ENCODE results near the gene RAB12.
"Not testable (repeated sequence)": the region's sequence is repeated elsewhere in the genome, so short reads cannot be mapped to it uniquely, and the experiment has no call there.

Gene RAB12

DNA sequence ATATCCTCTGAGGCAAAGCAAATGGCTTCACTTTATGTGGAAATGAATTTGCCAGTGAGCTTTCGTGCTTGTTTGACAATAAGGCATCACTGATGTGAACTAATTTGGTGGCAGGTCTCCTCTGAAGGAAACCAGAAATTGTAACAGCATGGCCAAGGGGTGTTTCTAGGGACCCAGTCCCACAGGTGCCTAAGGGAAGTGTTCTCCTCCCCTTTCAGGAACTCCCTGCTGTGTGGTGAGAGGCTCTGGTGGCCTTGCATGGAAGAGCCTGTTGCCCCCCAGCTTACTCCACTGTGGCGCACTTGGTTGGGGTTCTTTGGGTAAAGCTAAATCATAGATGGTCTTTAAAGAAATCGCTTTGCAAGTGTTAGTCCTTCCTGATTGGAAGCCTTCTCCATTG lies 20.4 kb downstream of the RAB12 start:
- Histone ChIP-seq H3K4me3 (ENCODE audit: low read length) (no peak overlapping the region), H3K9me3 (ENCODE audit: control insufficient read depth, low read depth, low read length) (no peaks in the 10 kb centered on the region), H3K36me3 (ENCODE audit: control insufficient read depth, low read depth, low read length) (peaks cover 73% of the 10 kb centered on the region), H3K27me3 (ENCODE audit: control insufficient read depth, insufficient read depth, low read length) (no peaks in the 10 kb centered on the region), H3K9ac (ENCODE audit: low read length) (no peak overlapping the region), H3K27ac (ENCODE audit: low read length) (no peak overlapping the region), H3K4me1 (ENCODE audit: control insufficient read depth, low read depth, low read length) (peaks cover 52% of the 10 kb centered on the region)

DNA sequence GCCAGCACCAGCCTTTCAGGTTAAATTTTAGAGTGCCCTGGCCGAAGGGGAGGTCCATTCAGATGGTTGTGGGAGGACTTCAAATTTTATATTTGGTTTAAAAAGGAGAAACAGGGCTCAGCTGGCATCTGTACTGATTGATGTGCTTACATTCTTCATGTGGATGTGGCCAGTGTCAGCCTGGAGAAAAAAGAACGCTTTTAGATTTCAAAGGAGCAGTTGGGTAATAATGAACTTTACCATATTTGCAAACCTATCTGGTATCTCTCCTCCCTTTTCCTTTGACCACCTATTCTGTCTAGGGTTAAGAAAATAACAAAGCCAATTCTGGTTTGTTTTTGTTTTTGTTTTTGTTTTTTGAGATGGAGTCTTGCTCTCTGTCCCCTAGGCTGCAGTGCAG lies 21.3 kb downstream of the RAB12 start:
- peaks cover 73% of the 10 kb centered on the region for H3K36me3 ChIP-seq (ENCODE audit: control insufficient read depth, low read depth, low read length)

DNA sequence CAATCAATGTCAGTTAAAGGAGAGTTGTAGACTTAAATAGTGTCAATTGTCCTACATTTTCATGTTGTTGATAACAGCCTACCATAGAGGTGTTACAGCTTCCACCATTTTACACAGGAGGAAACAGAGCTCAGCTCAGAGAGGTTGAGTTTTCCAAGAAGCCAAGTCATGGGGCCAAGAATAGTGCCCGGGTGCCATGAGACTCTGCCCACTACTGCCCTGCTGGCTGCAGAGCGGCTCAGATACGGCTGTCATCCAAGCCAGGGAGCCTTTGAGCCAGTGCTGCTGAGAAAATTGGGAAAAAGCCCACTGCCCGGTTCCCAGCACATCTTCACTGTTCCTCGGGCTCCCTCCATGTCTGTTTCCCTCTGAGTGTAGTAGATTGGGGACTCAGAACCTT lies 22.0 kb downstream of the RAB12 start:
- peaks cover 73% of the 10 kb centered on the region for H3K36me3 ChIP-seq (ENCODE audit: control insufficient read depth, low read depth, low read length)

More for the DNA sequence above, 21.3 kb downstream of the RAB12 start:
- H3K4me1 ChIP-seq (ENCODE audit: control insufficient read depth, low read depth, low read length), result peaks cover 43% of the 10 kb centered on the region
- H3K27me3 ChIP-seq (ENCODE audit: control insufficient read depth, insufficient read depth, low read length), result no peaks in the 10 kb centered on the region
- H3K9me3 ChIP-seq (ENCODE audit: control insufficient read depth, low read depth, low read length), result no peaks in the 10 kb centered on the region
- no peak overlapping the region for H3K9ac ChIP-seq (ENCODE audit: low read length)
- H3K27ac ChIP-seq (ENCODE audit: low read length), result no peak overlapping the region
- H3K4me3 ChIP-seq (ENCODE audit: low read length), result no peak overlapping the region

DNA sequence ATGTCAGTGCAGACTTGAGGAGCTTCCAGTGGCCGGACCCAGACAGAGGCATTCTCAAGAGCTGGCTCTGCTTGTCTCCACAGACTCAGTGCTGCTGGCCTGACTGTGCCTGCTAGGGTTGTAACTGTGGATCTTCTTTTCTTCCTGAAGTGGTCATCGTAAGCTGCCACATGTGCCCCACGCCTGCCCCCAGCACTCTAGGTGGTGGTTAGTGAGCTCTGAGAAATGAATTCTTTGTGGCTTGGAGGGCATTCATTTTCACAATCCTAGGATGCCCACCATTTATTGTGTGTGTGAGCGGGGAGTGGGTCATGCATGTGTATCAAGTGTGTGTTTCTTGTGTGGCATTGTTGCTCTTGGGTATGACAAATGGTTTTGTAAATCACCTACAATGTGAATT lies 23.1 kb downstream of the RAB12 start:
- no peaks in the 10 kb centered on the region for H3K9me3 ChIP-seq (ENCODE audit: control insufficient read depth, low read depth, low read length)
- peaks cover 70% of the 10 kb centered on the region for H3K36me3 ChIP-seq (ENCODE audit: control insufficient read depth, low read depth, low read length)

More for the DNA sequence above, 22.0 kb downstream of the RAB12 start:
- no peaks in the 10 kb centered on the region for H3K9me3 ChIP-seq (ENCODE audit: control insufficient read depth, low read depth, low read length)
- H3K27me3 ChIP-seq (ENCODE audit: control insufficient read depth, insufficient read depth, low read length), result no peaks in the 10 kb centered on the region
- no peak overlapping the region for H3K4me3 ChIP-seq (ENCODE audit: low read length)
- H3K27ac ChIP-seq (ENCODE audit: low read length), result no peak overlapping the region
- H3K9ac ChIP-seq (ENCODE audit: low read length), result no peak overlapping the region
- H3K4me1 ChIP-seq (ENCODE audit: control insufficient read depth, low read depth, low read length), result peaks cover 49% of the 10 kb centered on the region

DNA sequence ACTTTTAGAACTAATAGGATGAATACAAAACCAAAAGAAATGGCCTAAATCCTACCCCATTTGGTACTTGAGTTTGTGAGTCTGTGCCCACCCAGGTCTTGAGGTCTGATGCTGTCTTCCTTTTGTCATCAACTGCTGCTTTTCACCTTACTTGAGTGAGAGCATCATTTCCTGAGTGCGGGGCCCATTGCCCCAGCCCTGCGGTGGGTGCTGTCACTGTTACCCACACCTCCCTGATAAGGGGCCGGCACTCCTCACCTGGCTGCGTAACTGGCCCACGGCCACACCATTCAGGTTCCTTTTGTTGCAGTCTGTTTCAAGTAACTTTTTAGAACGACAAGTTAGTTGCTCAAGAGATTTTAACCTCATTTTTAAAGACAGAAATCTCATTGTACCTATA lies 25.3 kb downstream of the RAB12 start:
- peaks cover 82% of the 10 kb centered on the region for H3K36me3 ChIP-seq (ENCODE audit: control insufficient read depth, low read depth, low read length)
- no peaks in the 10 kb centered on the region for H3K9me3 ChIP-seq (ENCODE audit: control insufficient read depth, low read depth, low read length)
- no peak overlapping the region for H3K9ac ChIP-seq (ENCODE audit: low read length)
- no peak overlapping the region for H3K4me3 ChIP-seq (ENCODE audit: low read length)
- no peaks in the 10 kb centered on the region for H3K27me3 ChIP-seq (ENCODE audit: control insufficient read depth, insufficient read depth, low read length)
- peaks cover 24% of the 10 kb centered on the region for H3K4me1 ChIP-seq (ENCODE audit: control insufficient read depth, low read depth, low read length)
- H3K27ac ChIP-seq (ENCODE audit: low read length), result no peak overlapping the region

More for the DNA sequence above, 23.1 kb downstream of the RAB12 start:
- H3K27ac ChIP-seq (ENCODE audit: low read length), result no peak overlapping the region
- H3K4me3 ChIP-seq (ENCODE audit: low read length), result no peak overlapping the region
- H3K27me3 ChIP-seq (ENCODE audit: control insufficient read depth, insufficient read depth, low read length), result no peaks in the 10 kb centered on the region
- H3K9ac ChIP-seq (ENCODE audit: low read length), result no peak overlapping the region
- peaks cover 46% of the 10 kb centered on the region for H3K4me1 ChIP-seq (ENCODE audit: control insufficient read depth, low read depth, low read length)

DNA sequence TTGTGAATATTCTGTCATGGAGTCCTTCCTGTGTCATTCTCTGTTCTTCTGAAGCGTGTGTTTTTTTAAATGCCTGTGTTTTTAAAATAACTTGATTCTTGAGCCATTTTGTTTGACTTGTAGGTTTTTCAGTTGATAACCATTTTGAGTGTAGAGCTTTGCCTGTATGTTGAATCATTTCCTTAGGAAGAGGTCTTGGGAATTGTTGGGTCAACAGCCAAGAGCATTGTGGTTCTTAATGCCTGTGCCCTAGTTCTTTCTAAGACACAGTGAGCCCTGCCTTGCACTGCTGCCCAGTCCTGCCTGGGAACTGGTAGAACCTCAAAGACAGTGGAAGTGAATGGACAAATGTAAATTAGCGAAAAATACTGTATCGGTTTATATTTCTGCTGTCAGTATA lies 25.9 kb downstream of the RAB12 start:
- H3K9ac ChIP-seq (ENCODE audit: low read length), result no peak overlapping the region
- H3K27ac ChIP-seq (ENCODE audit: low read length), result no peak overlapping the region
- peaks cover 19% of the 10 kb centered on the region for H3K4me1 ChIP-seq (ENCODE audit: control insufficient read depth, low read depth, low read length)
- H3K27me3 ChIP-seq (ENCODE audit: control insufficient read depth, insufficient read depth, low read length), result no peaks in the 10 kb centered on the region
- H3K4me3 ChIP-seq (ENCODE audit: low read length), result no peak overlapping the region
- peaks cover 87% of the 10 kb centered on the region for H3K36me3 ChIP-seq (ENCODE audit: control insufficient read depth, low read depth, low read length)
- H3K9me3 ChIP-seq (ENCODE audit: control insufficient read depth, low read depth, low read length), result no peaks in the 10 kb centered on the region

DNA sequence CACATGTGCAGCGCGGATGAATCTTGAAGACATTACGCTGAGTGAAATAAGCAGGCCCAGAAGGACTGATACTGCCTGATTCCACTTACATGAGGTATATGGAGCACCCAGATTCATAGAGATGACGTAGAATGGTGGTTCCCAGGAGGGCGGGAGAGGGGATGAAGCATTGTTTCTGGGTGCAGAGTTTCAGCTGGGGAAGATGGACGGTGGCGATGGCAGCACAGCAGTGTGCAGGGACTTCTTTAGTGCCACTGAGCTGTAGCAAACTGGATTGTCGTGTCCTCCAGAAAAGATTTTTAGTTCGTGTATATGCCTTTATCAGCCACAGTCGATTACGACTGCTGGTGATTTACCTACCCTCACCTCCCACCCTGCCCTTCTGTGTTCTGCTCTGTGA lies 30.5 kb downstream of the RAB12 start:
- H3K9ac ChIP-seq (ENCODE audit: low read length), result no peak overlapping the region
- H3K36me3 ChIP-seq (ENCODE audit: control insufficient read depth, low read depth, low read length), result peaks cover 45% of the 10 kb centered on the region
- H3K9me3 ChIP-seq (ENCODE audit: control insufficient read depth, low read depth, low read length), result no peaks in the 10 kb centered on the region
- no peak overlapping the region for H3K27ac ChIP-seq (ENCODE audit: low read length)
- H3K4me1 ChIP-seq (ENCODE audit: control insufficient read depth, low read depth, low read length), result peaks cover 12% of the 10 kb centered on the region
- H3K27me3 ChIP-seq (ENCODE audit: control insufficient read depth, insufficient read depth, low read length), result no peaks in the 10 kb centered on the region
- H3K4me3 ChIP-seq (ENCODE audit: low read length), result no peak overlapping the region

DNA sequence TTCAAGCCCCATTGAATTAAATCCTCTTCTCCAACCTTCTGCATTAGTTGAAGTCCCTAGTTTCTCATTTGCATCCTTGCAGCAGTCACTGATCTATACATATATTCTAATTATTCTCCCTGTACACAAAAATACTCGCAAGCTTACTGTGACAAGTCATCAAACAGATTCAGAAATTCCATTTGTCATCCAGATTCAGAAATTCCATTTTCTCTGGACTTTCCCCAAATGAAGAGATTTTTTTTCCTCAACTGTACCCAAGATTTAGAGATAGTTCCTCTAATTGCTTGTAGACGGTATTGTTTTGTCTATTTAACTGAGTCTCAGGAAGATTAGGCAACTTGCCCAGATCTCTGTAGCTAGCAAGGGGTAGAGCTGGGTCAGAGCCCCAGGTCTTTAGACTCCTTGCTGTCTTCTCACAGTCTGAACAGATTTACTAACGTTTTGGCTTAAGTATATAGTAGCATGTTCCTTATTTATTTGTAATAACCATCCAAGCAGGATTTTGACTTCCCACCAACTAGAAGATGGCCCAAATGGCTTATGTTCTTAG lies 34.2 kb downstream of the RAB12 start:
- no peaks in the 10 kb centered on the region for H3K9me3 ChIP-seq (ENCODE audit: control insufficient read depth, low read depth, low read length)
- no peak overlapping the region for H3K27ac ChIP-seq (ENCODE audit: low read length)
- no peaks in the 10 kb centered on the region for H3K4me1 ChIP-seq (ENCODE audit: control insufficient read depth, low read depth, low read length)
- no peak overlapping the region for H3K9ac ChIP-seq (ENCODE audit: low read length)
- peaks cover 14% of the 10 kb centered on the region for H3K36me3 ChIP-seq (ENCODE audit: control insufficient read depth, low read depth, low read length)
- H3K4me3 ChIP-seq (ENCODE audit: low read length), result no peak overlapping the region
- H3K27me3 ChIP-seq (ENCODE audit: control insufficient read depth, insufficient read depth, low read length), result no peaks in the 10 kb centered on the region

DNA sequence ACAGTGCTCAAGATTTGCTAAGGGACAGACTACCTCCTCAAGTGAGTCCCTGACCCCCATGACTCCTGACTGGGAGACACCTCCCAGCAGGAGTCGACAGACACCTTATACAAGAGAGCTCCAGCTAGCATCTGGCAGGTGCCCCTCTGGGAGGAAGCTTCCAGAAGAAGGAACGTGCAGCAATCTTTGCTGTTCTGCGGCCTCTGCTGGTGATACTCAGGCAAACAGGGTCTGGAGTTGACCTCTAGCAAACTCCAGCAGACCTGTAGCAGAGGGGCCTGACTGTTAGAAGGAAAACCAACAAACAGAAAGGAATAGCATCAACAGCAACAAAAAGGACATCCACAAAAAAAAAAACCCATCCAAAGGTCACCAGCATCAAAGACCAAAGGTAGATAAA lies 38.1 kb downstream of the RAB12 start:
- H3K9me3 ChIP-seq (ENCODE audit: control insufficient read depth, low read depth, low read length); H3K9ac ChIP-seq (ENCODE audit: low read length); H3K4me3 ChIP-seq (ENCODE audit: low read length); H3K27ac ChIP-seq (ENCODE audit: low read length); H3K4me1 ChIP-seq (ENCODE audit: control insufficient read depth, low read depth, low read length); H3K27me3 ChIP-seq (ENCODE audit: control insufficient read depth, insufficient read depth, low read length); H3K36me3 ChIP-seq (ENCODE audit: control insufficient read depth, low read depth, low read length): not testable (repeated sequence)

DNA sequence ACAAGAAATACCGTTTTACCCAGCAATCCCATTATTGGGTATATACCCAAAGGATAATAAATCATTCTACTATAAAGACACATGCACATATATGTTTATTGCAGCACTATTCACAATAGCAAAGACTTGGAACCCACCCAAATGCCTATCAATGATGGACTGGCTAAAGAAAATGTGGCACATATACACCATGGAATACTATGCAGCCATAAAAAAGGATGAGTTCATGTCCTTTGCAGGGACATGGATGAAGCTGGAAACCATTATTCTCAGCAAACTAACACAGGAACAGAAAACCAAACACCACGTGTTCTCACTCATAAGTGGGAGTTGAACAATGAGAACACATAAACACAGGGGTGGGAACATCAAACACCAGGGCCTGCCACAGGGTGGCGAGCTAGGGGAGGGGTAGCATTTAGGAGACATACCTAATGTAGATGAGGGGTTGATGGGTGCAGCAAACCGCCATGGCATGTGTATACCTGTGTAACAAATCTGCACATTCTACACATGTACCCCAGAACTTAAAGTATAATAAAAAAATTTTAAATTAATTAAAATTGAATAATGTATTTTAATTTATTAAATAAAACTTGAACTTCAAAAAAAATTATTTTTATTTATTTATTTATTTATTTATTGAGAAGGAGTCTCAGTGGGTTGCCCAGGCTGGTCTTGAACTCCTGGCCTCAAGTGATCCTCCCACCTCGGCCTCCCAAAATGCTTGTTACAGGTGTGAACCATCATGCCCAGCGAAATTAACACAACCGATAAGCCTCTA lies 42.4 kb downstream of the RAB12 start:
- H3K9ac ChIP-seq (ENCODE audit: low read length); H3K9me3 ChIP-seq (ENCODE audit: control insufficient read depth, low read depth, low read length); H3K4me1 ChIP-seq (ENCODE audit: control insufficient read depth, low read depth, low read length); H3K36me3 ChIP-seq (ENCODE audit: control insufficient read depth, low read depth, low read length); H3K27me3 ChIP-seq (ENCODE audit: control insufficient read depth, insufficient read depth, low read length); H3K4me3 ChIP-seq (ENCODE audit: low read length); H3K27ac ChIP-seq (ENCODE audit: low read length): not testable (repeated sequence)

DNA sequence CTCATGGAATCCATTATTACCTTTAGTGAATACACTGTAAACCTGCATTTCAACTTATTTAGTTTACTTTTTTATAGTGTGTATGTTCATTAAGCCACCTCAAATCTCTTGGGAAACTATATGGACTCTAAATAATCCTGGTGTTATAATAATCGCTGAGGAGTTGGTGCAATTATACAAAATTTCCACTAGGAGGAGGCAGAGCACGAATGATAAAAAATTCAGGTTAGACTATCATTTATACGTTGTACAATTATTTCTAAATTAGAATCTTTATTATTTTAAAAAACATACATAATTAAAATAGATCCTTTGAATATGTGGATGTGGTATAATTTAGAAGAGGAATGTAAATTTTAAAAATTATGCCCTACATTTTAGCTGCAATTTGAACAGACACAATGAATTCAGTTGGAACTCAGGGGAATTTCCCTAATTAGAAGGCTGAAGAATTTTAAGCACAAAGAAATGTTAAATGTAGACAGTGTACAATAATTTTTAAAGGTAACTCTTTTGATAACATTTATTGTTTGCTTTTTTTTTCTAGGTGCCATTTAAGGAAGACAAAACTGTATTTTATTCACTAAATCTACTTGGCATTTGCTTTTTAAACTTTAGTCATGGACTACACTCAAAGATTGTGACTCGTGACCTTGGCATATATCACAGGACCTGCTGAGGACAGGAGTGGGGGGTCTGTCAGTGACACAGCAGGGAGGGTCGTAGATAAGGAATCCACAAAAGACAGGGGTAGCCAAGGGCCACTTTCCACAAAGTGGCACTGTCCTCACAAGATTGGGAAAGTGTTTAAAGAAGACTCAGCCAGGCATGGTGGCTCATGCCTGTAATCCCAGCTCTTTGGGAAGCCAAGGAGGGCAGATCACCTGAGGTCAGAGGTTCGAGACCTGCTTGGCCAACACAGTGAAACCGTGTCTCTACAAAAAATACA lies 45.5 kb downstream of the RAB12 start:
- H3K27me3 ChIP-seq (ENCODE audit: control insufficient read depth, insufficient read depth, low read length), result no peaks in the 10 kb centered on the region
- H3K9me3 ChIP-seq (ENCODE audit: control insufficient read depth, low read depth, low read length), result no peaks in the 10 kb centered on the region
- H3K36me3 ChIP-seq (ENCODE audit: control insufficient read depth, low read depth, low read length), result no peaks in the 10 kb centered on the region
- H3K4me1 ChIP-seq (ENCODE audit: control insufficient read depth, low read depth, low read length), result peaks cover 4% of the 10 kb centered on the region
- H3K27ac ChIP-seq (ENCODE audit: low read length), result no peak overlapping the region
- H3K4me3 ChIP-seq (ENCODE audit: low read length), result no peak overlapping the region
- no peak overlapping the region for H3K9ac ChIP-seq (ENCODE audit: low read length)
